ENCODE results near the gene KCNJ16.

KCNJ16 gene

GRCh38 chr17:70093163-70093562, 18.1 kb downstream of the KCNJ16 start:
- no peak for DNase-seq (ENCODE audit: low read depth)
- TF ChIP-seq POLR2A (IDR thresholded peaks at IDR 0.05; ENCODE audit: extremely low read depth, insufficient read length), result no peak
- TF ChIP-seq CTCF (IDR thresholded peaks at IDR 0.05; ENCODE audit: low read depth, low read length), result no peak
- no peak for TF ChIP-seq MYC (IDR thresholded peaks at IDR 0.05; ENCODE audit: low read depth, low read length)
- no peak for TF ChIP-seq MAX (IDR thresholded peaks at IDR 0.05; ENCODE audit: low read depth, low read length)
- no peak overlapping the region for H3K4me3 ChIP-seq (ENCODE audit: low read depth, low read length)

GRCh38 chr17:70095455-70095854, 20.4 kb downstream of the KCNJ16 start:
- TF ChIP-seq POLR2A (IDR thresholded peaks at IDR 0.05; ENCODE audit: extremely low read depth, insufficient read length) (no peak), MAX (IDR thresholded peaks at IDR 0.05; ENCODE audit: low read depth, low read length) (no peak), MYC (IDR thresholded peaks at IDR 0.05; ENCODE audit: low read depth, low read length) (no peak), CTCF (IDR thresholded peaks at IDR 0.05; ENCODE audit: low read depth, low read length) (no peak)
- no peak for DNase-seq (ENCODE audit: low read depth)
- no peak overlapping the region for H3K4me3 ChIP-seq (ENCODE audit: low read depth, low read length)

DNA sequence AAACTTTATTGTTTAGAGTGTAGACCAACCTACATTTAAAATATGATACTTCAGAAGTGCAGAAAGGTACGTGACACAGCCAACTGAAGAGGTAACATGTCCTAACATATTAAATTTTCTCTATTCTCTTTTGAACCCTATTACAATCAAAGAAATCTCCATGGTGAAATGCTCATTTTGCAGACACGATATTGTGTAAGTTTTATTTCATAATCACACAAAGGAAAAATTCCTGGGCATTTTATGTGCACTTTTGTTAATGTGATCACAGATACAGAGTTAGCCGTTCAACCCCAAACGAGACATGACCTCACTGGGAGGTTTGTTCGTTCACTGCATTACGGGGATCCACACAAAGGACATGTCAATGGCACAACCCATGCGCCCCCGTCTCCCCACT, 21.8 kb downstream of the KCNJ16 start:
- no peak overlapping the region for H3K4me3 ChIP-seq (ENCODE audit: low read depth, low read length)
- no peak for TF ChIP-seq POLR2A (IDR thresholded peaks at IDR 0.05; ENCODE audit: extremely low read depth, insufficient read length)
- no peak for TF ChIP-seq CTCF (IDR thresholded peaks at IDR 0.05; ENCODE audit: low read depth, low read length)
- TF ChIP-seq MAX (IDR thresholded peaks at IDR 0.05; ENCODE audit: low read depth, low read length), result no peak
- TF ChIP-seq MYC (IDR thresholded peaks at IDR 0.05; ENCODE audit: low read depth, low read length), result no peak
- no peak for DNase-seq (ENCODE audit: low read depth)

- TF ChIP-seq MAX (IDR thresholded peaks at IDR 0.05; ENCODE audit: low read depth, low read length), result no peak
- TF ChIP-seq CTCF (IDR thresholded peaks at IDR 0.05; ENCODE audit: low read depth, low read length), result no peak
- no peak for TF ChIP-seq MYC (IDR thresholded peaks at IDR 0.05; ENCODE audit: low read depth, low read length)
- TF ChIP-seq POLR2A (IDR thresholded peaks at IDR 0.05; ENCODE audit: extremely low read depth, insufficient read length), result no peak
- DNase-seq (ENCODE audit: low read depth), result no peak
- no peak overlapping the region for H3K4me3 ChIP-seq (ENCODE audit: low read depth, low read length)
Measured at GRCh38 chr17:70098030-70098429, 23.0 kb downstream of the KCNJ16 start.

DNA sequence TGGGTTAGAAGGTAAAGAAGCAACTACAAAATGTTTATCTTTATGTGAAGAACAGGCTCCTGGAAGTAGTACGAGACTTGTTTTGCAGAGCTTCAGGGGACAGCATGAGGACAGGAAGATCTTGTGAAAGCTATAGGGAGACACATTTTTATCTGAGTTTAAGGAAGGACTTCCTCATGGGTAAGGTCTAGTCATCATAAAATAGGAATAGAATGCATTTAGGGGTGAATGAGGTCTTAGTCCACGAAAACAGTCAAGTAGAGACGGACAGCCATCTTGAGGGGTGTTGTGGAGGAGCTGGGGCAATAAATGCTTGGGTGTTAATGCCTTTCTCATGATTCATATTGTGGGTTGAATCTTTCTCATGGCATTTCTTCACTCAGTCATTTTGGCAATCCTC, 24.3 kb downstream of the KCNJ16 start:
- TF ChIP-seq MAX (IDR thresholded peaks at IDR 0.05; ENCODE audit: low read depth, low read length) (no peak), POLR2A (IDR thresholded peaks at IDR 0.05; ENCODE audit: extremely low read depth, insufficient read length) (no peak), MYC (IDR thresholded peaks at IDR 0.05; ENCODE audit: low read depth, low read length) (no peak), CTCF (IDR thresholded peaks at IDR 0.05; ENCODE audit: low read depth, low read length) (no peak)
- H3K4me3 ChIP-seq (ENCODE audit: low read depth, low read length), result no peak overlapping the region
- DNase-seq (ENCODE audit: low read depth), result no peak

GRCh38 chr17:70099884-70100283, 24.9 kb downstream of the KCNJ16 start:
- TF ChIP-seq MYC (IDR thresholded peaks at IDR 0.05; ENCODE audit: low read depth, low read length), result no peak
- TF ChIP-seq MAX (IDR thresholded peaks at IDR 0.05; ENCODE audit: low read depth, low read length), result no peak
- no peak for TF ChIP-seq CTCF (IDR thresholded peaks at IDR 0.05; ENCODE audit: low read depth, low read length)
- TF ChIP-seq POLR2A (IDR thresholded peaks at IDR 0.05; ENCODE audit: extremely low read depth, insufficient read length), result no peak
- H3K4me3 ChIP-seq (ENCODE audit: low read depth, low read length), result no peak overlapping the region
- DNase-seq (ENCODE audit: low read depth), result no peak

Data from NB4 (cell line).